Adrenal gland (tissue), 12 donors: ENCODE results near the gene CDK6. TPM values are rescaled to one million over a fixed set of nuclear protein-coding genes. Genes with fewer than 3 reads are reported as not detected.

Experiments
- DNase-seq, 7 donors: peaks; one replicate each; pipeline ENCODE4 v3.0.0-alpha.2; 2019 to 2020
- H3K27ac ChIP-seq, 5 donors: fragments of 200-600 bp; sonication (generic) in 4 of 5; 1 replicate in 3 of 5; 2 replicates in 2 of 5; pipeline versions ENCODE4 v1.5.1 to v1.8.0; 2016 to 2020; ENCODE audit warnings: mild to moderate bottlenecking in 1 of 5
- H3K27me3 ChIP-seq: fragments of 200-600 bp; 2 replicates; pipeline ENCODE4 v1.8.0; 2021
- H3K36me3 ChIP-seq, 2 donors: fragments of 200-600 bp; replicated peaks in 1 of 2; 1 replicate in 1 of 2; 2 replicates in 1 of 2; pipeline versions ENCODE4 v1.5.1 to v1.8.0; 2018 to 2022
- H3K4me1 ChIP-seq, 2 donors: fragments of 200-600 bp; replicated peaks in 1 of 2; 1 replicate in 1 of 2; 2 replicates in 1 of 2; pipeline versions ENCODE4 v1.5.1 to v1.8.0; 2018 to 2021
- H3K4me3 ChIP-seq, 4 donors: fragments of 200-600 bp; sonication (generic) in 3 of 4; one replicate each; pipeline ENCODE4 v1.5.1; 2016 to 2018
- H3K9me3 ChIP-seq, 3 donors: fragments of 200-600 bp; sonication (generic) in 1 of 3; replicated peaks in 1 of 3; 1 replicate in 2 of 3; 2 replicates in 1 of 3; pipeline versions ENCODE4 v1.5.1 to v1.8.0; 2016 to 2021
- CTCF ChIP-seq, 6 experiments: fragments of 450-650 bp in 4 of 6; fragments of 200-600 bp in 2 of 6; sonication (generic) in 1 of 6; IDR thresholded peaks; 1 replicate in 5 of 6; 2 replicates in 1 of 6; pipeline versions ENCODE4 v1.5.1 to v1.8.0; 2016 to 2021; ENCODE audit warnings: antibody characterized with exemption in 6 of 6, mild to moderate bottlenecking in 2 of 6, moderate library complexity in 1 of 6
- POLR2A ChIP-seq, 2 donors: fragments of 450-650 bp; IDR thresholded peaks; one replicate each; pipeline ENCODE4 v1.6.1; 2017; ENCODE audit warnings: antibody characterized with exemption in 2 of 2, mild to moderate bottlenecking in 2 of 2, moderate library complexity in 1 of 2
- WGBS, 4 donors: extraction: QIAGEN DNeasy Blood & Tissue Kit in 2 of 4; methylation state at CpG; one replicate each; pipeline versions ENCODE4 v1.1.5 to v1.1.7; 2013 to 2017; 5-methylcytosine and 5-hydroxymethylcytosine counted together
- intact Hi-C, 2 donors: fragments of 100-400 bp; cut with DNase I; formaldehyde crosslinking; loops; one replicate each; pipeline versions ENCODE4 v1.14.1 to v1.15.0; 2022 to 2023
- polyA plus RNA-seq, 3 donors: library from polyadenylated mRNA; stranded (reverse); fragments of 200-250 nt in 2 of 3; fragments of 350-450 nt in 1 of 3; fragmentation: Illumina TruSeq in 1 of 3; extraction: RNeasy Lipid Tissue Mini Kit (QIAGEN cat#74804) in 1 of 3; gene quantifications; one replicate each; pipeline ENCODE4 v1.2.3, GENCODE V29; 2013 to 2014
- total RNA-seq, 9 donors: library from RNA; depleted of rRNA in 4 of 9; stranded (reverse); fragments of >200 nt in 4 of 9; fragments of 120-200 nt in 1 of 9; fragmentation: NEBNext Ultra II Directional in 1 of 9; extraction: Animal tissue kit (Norgen Biotek cat#: 25700) in 1 of 9; gene quantifications; one replicate each; pipeline versions ENCODE4 v1.1.0 to v1.2.4, GENCODE V29; 2013 to 2023
- donor health status: healthy with polysubstance abuse.
- donor health status: Bipolar disorder and iron deficiency.
- donor health status: DM: yes; HTN: yes; CAD: no.
- donor health status: DM: no; HTN: no; CAD: no.
- donor health status: DM: no; HTN: no; CAD: no.
- donor health status: DM: yes; HTN: yes; CAD: no.

CDK6 gene
- total and polyA plus RNA-seq, 12 donors = 2.5 to 151 (median 33.4) TPM

DNA sequence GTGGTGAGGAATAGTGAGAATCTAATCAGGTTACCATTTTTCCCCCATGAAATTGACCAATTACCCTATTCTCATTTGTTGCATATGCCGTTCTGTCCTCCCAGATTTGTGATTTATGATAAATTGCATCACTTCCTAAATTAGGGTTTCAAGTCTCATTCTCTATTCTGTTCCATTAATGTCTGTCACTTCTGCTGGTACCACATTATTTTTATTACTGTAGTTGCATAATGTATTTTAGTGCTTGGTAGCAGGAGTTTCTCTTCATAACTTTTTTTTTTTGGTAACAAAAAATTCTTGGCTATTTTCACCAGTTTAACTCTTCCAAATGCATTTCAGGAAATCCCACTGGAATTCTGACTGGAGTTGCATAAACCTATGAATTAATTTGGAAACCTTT is 202.2 kb downstream of the CDK6 start:
- Histone ChIP-seq H3K9me3 (no peaks in the 10 kb centered on the region), H3K27ac (peak overlapping the region in 4 of 5 donors; percentile 22 to 83 (median 58)), H3K4me3 (no peak overlapping the region), H3K4me1 (peaks cover 11 to 46% of the 10 kb centered on the region in 2 donors), H3K27me3 (no peaks in the 10 kb centered on the region), H3K36me3 (no peaks in the 10 kb centered on the region)
- TF ChIP-seq CTCF (IDR thresholded peaks at IDR 0.05) (no peak), POLR2A (IDR thresholded peaks at IDR 0.05) (no peak)
- 31 to 48% (median 37%) methylated on average over 1 of the region's 1 CpG for WGBS, 4 donors
- no peak for DNase-seq
- intact Hi-C loops = loop anchor here in 1 of 2 donors (10.0 kb wide), 1 partner anchor 51 kb away; no protein-coding TSS in a partner anchor

GRCh38 chr7:92633211-92633906 is 203.0 kb downstream of the CDK6 start:
- no peaks in the 10 kb centered on the region for H3K9me3 ChIP-seq
- no peak overlapping the region for H3K4me3 ChIP-seq
- H3K27ac ChIP-seq = peak overlapping the region in 4 of 5 donors; percentile 25 to 78 (median 58)
- H3K4me1 ChIP-seq = peaks cover 11 to 46% of the 10 kb centered on the region in 2 donors
- intact Hi-C loops = loop anchor here in 1 of 2 donors (10.0 kb wide), 1 partner anchor 51 kb away; no protein-coding TSS in a partner anchor
- TF ChIP-seq CTCF (IDR thresholded peaks at IDR 0.05) (peak in 1 of 6 experiments; percentile 12), POLR2A (IDR thresholded peaks at IDR 0.05) (no peak)
- H3K36me3 ChIP-seq = no peaks in the 10 kb centered on the region
- WGBS, 4 donors = 0 to 6% (median 4%) methylated on average over 2 of the region's 2 CpGs
- peak in 6 of 7 donors; percentile 39 to 70 (median 58) for DNase-seq
- no peaks in the 10 kb centered on the region for H3K27me3 ChIP-seq

GRCh38 chr7:92632791-92633190 is 203.6 kb downstream of the CDK6 start:
- peak overlapping the region in 4 of 5 donors; percentile 25 to 69 (median 58) for H3K27ac ChIP-seq
- no peak overlapping the region for H3K4me3 ChIP-seq
- H3K36me3 ChIP-seq = no peaks in the 10 kb centered on the region
- peaks cover 11 to 46% of the 10 kb centered on the region in 2 donors for H3K4me1 ChIP-seq
- intact Hi-C loops = loop anchor here in 1 of 2 donors (10.0 kb wide), 1 partner anchor 52 kb away; no protein-coding TSS in a partner anchor
- DNase-seq = no peak
- TF ChIP-seq POLR2A (IDR thresholded peaks at IDR 0.05) = no peak
- TF ChIP-seq CTCF (IDR thresholded peaks at IDR 0.05) = no peak
- 95 to 99% (median 96%) methylated on average over 1 of the region's 1 CpG for WGBS, 4 donors
- no peaks in the 10 kb centered on the region for H3K9me3 ChIP-seq
- H3K27me3 ChIP-seq = no peaks in the 10 kb centered on the region

DNA sequence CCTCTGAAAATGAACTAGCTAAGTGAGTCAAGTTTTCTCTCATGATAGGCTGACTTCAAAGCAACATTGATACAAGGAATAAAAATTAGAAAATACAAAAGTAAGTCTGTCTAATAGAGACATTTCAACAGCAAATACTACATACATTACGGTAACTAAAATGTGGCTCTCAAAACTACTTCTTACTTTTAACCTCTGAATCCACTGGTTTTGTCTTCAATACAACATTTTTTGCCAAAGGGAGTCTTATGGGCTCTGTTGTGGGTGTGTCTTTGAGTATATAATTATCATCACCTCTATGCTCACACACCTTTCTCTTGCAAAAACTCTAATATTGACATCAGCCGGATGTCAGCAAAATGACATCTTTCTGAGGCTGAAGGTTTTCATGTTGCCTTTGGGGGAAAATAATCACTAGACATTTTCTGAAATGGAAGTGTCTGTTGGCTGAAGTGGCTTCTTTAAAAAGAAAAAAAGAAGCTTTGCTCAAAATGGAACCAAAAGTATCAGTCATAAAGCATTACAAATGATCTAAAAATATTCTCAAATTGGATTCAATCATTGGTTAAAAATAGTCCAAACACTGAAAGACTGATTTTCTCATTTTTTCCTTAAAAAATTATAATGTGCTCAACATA is 204.4 kb downstream of the CDK6 start:
- 92 to 95% (median 94%) methylated on average over 2 of the region's 2 CpGs for WGBS, 4 donors
- TF ChIP-seq POLR2A (IDR thresholded peaks at IDR 0.05) = no peak
- no peaks in the 10 kb centered on the region for H3K9me3 ChIP-seq
- H3K4me3 ChIP-seq = no peak overlapping the region
- H3K27ac ChIP-seq = peak overlapping the region in 3 of 5 donors; percentile 6 to 32 (median 29)
- peaks cover 11 to 46% of the 10 kb centered on the region in 2 donors for H3K4me1 ChIP-seq
- no peaks in the 10 kb centered on the region for H3K36me3 ChIP-seq
- DNase-seq = no peak
- intact Hi-C loops = loop anchor here in 1 of 2 donors (10.0 kb wide), 1 partner anchor 53 kb away; no protein-coding TSS in a partner anchor
- H3K27me3 ChIP-seq = no peaks in the 10 kb centered on the region
